Measurements from ENCODE around the gene CAMK2G. TPM values are rescaled to one million over a fixed set of nuclear protein-coding genes. Genes with fewer than 3 reads are reported as not detected.
"Not testable (repeated sequence)": the region's sequence is repeated elsewhere in the genome, so short reads cannot be mapped to it uniquely, and the experiment has no call there.

The CAMK2G gene
- total RNA-seq (ENCODE audit: unreplicated experiment): 25.9 TPM
- long read RNA-seq, transcript CAMK2G-203 (21 exons, 3,818 nt): major isoform, 6 of 31 reads
- long read RNA-seq, partial matches to known transcripts: 2 of 31 reads
- long read RNA-seq, other reads (novel, unspliced or antisense): 18 of 31 reads

- Mint-ChIP-seq H3K9me3 (ENCODE audit: unreplicated experiment) (peaks cover 9% of the 10 kb centered on the region), H3K27me3 (ENCODE audit: unreplicated experiment) (peaks cover 7% of the 10 kb centered on the region), H3K36me3 (ENCODE audit: unreplicated experiment) (no peaks in the 10 kb centered on the region), H3K4me3 (ENCODE audit: unreplicated experiment) (peak within 1 kb of the TSS; percentile 84), H3K4me1 (ENCODE audit: low read depth, unreplicated experiment) (peaks cover 17% of the 10 kb centered on the region), H3K27ac (ENCODE audit: unreplicated experiment) (peak within 1 kb of the TSS; percentile 68)
- peak; percentile 78 for DNase-seq
- TF ChIP-seq CTCF (IDR thresholded peaks at IDR 0.05; ENCODE audit: partially characterized antibody, unreplicated experiment): no peak
Measured at GRCh38 chr10:73874267-73875138, at the start of gene CAMK2G. Gene CAMK2G (minus strand): TSS chr10:73874555. CDS start chr10:73874461, 94 bp downstream.

- Mint-ChIP-seq H3K36me3 (ENCODE audit: unreplicated experiment) (peaks cover 6% of the 10 kb centered on the region), H3K9me3 (ENCODE audit: unreplicated experiment) (no peaks in the 10 kb centered on the region), H3K4me3 (ENCODE audit: unreplicated experiment) (no peak overlapping the region), H3K4me1 (ENCODE audit: low read depth, unreplicated experiment) (peaks cover 4% of the 10 kb centered on the region), H3K27ac (ENCODE audit: unreplicated experiment) (no peak overlapping the region), H3K27me3 (ENCODE audit: unreplicated experiment) (no peaks in the 10 kb centered on the region)
- no peak for DNase-seq
- no peak for TF ChIP-seq CTCF (IDR thresholded peaks at IDR 0.05; ENCODE audit: partially characterized antibody, unreplicated experiment)
Measured at GRCh38 chr10:73922864-73923133, 48.4 kb upstream of the CAMK2G start.

GRCh38 chr10:73922007-73922863 is 47.9 kb upstream of the CAMK2G start:
- no peak for DNase-seq
- no peak overlapping the region for H3K4me3 Mint-ChIP-seq (ENCODE audit: unreplicated experiment)
- TF ChIP-seq CTCF (IDR thresholded peaks at IDR 0.05; ENCODE audit: partially characterized antibody, unreplicated experiment): no peak
- H3K36me3 Mint-ChIP-seq (ENCODE audit: unreplicated experiment): peaks cover 6% of the 10 kb centered on the region
- H3K27me3 Mint-ChIP-seq (ENCODE audit: unreplicated experiment): no peaks in the 10 kb centered on the region
- H3K27ac Mint-ChIP-seq (ENCODE audit: unreplicated experiment): no peak overlapping the region
- no peaks in the 10 kb centered on the region for H3K9me3 Mint-ChIP-seq (ENCODE audit: unreplicated experiment)
- H3K4me1 Mint-ChIP-seq (ENCODE audit: low read depth, unreplicated experiment): peaks cover 7% of the 10 kb centered on the region

GRCh38 chr10:73920089-73920488 is 45.7 kb upstream of the CAMK2G start:
- H3K4me3 Mint-ChIP-seq (ENCODE audit: unreplicated experiment): no peak overlapping the region
- no peaks in the 10 kb centered on the region for H3K9me3 Mint-ChIP-seq (ENCODE audit: unreplicated experiment)
- no peaks in the 10 kb centered on the region for H3K36me3 Mint-ChIP-seq (ENCODE audit: unreplicated experiment)
- TF ChIP-seq CTCF (IDR thresholded peaks at IDR 0.05; ENCODE audit: partially characterized antibody, unreplicated experiment): no peak
- H3K27me3 Mint-ChIP-seq (ENCODE audit: unreplicated experiment): no peaks in the 10 kb centered on the region
- peaks cover 10% of the 10 kb centered on the region for H3K4me1 Mint-ChIP-seq (ENCODE audit: low read depth, unreplicated experiment)
- DNase-seq: no peak
- no peak overlapping the region for H3K27ac Mint-ChIP-seq (ENCODE audit: unreplicated experiment)

GRCh38 chr10:73919481-73919880 is 45.1 kb upstream of the CAMK2G start:
- H3K4me3 Mint-ChIP-seq (ENCODE audit: unreplicated experiment); H3K9me3 Mint-ChIP-seq (ENCODE audit: unreplicated experiment); DNase-seq; H3K36me3 Mint-ChIP-seq (ENCODE audit: unreplicated experiment); H3K27me3 Mint-ChIP-seq (ENCODE audit: unreplicated experiment); H3K27ac Mint-ChIP-seq (ENCODE audit: unreplicated experiment): not testable (repeated sequence)
- peaks cover 13% of the 10 kb centered on the region for H3K4me1 Mint-ChIP-seq (ENCODE audit: low read depth, unreplicated experiment)
